ENCODE results near the gene SLC25A12. TPM values are rescaled to one million over a fixed set of nuclear protein-coding genes. Genes with fewer than 3 reads are reported as not detected.

The SLC25A12 gene
- total and polyA plus RNA-seq, 2 of the 13 experiments (the other 11 are each of a cell fraction or from before 2014, with no cell fraction given): 8.1 to 15.9 TPM

DNA sequence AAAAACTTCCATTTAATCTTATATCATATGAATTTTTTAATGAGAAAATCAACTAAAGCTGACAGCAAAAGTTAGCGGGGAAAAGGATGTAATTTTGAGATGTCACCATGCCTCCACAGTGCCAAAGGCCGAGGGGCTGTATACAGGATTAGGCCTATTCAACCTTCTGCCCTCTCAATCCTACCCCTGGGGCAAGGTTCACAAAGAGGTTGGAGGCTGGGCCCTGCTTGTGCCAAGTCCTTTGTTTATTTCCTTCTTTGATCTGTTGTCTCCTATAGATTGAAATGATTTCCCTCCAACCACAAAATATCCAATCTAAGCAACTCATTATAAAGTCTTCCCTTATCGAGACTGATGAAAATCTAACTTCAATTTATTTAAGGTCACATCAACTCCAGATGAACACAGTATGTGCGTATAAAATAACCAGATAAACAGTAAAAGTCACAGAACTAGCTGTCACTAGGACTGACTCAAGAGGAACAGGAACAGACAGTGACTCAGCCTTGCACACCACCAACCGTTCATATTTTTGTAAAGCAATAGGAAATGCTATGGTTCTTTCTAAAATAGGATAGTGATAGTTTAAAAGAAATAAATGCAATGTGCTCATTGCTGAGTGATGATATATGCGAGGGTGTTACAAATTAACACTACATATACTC is 95.8 kb downstream of the SLC25A12 start (continued):
- TF ChIP-seq, protein P1, sequence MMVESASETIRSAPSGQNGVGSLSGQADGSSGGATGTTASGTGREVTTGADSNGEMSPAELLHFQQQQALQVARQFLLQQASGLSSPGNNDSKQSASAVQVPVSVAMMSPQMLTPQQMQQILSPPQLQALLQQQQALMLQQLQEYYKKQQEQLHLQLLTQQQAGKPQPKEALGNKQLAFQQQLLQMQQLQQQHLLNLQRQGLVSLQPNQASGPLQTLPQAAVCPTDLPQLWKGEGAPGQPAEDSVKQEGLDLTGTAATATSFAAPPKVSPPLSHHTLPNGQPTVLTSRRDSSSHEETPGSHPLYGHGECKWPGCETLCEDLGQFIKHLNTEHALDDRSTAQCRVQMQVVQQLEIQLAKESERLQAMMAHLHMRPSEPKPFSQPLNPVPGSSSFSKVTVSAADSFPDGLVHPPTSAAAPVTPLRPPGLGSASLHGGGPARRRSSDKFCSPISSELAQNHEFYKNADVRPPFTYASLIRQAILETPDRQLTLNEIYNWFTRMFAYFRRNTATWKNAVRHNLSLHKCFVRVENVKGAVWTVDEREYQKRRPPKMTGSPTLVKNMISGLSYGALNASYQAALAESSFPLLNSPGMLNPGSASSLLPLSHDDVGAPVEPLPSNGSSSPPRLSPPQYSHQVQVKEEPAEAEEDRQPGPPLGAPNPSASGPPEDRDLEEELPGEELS (CRISPR knock-in tag; IDR thresholded peaks at IDR 0.05): peak; percentile 23; the same call in 1 of the 2 replicates
- TF ChIP-seq ZBTB7A (CRISPR knock-in tag; IDR thresholded peaks at IDR 0.05) (no peak), NR2F2 (IDR thresholded peaks at IDR 0.05; ENCODE audit: borderline replicate concordance, low read depth) (peak; percentile 76), HOXA5 (CRISPR knock-in tag; IDR thresholded peaks at IDR 0.05) (no peak), TCF7 (IDR thresholded peaks at IDR 0.05; ENCODE audit: low read depth) (peak; percentile 68; the same call in 1 of the 2 replicates), SOX6 (IDR thresholded peaks at IDR 0.05) (no peak), SOX6 (CRISPR knock-in tag; IDR thresholded peaks at IDR 0.05) (peak; percentile 69), NCOR1 (IDR thresholded peaks at IDR 0.05; ENCODE audit: borderline replicate concordance, low read length) (peak; percentile 82; the same call in 1 of the 2 replicates), MIXL1 (CRISPR knock-in tag; IDR thresholded peaks at IDR 0.05) (no peak), RFXANK (CRISPR knock-in tag; IDR thresholded peaks at IDR 0.05) (no peak), ZNF431 (CRISPR knock-in tag; IDR thresholded peaks at IDR 0.05; ENCODE audit: borderline replicate concordance, low read depth) (no peak), GATAD2A (CRISPR knock-in tag; IDR thresholded peaks at IDR 0.05) (peak; percentile 80), SNAPC4 (CRISPR knock-in tag; IDR thresholded peaks at IDR 0.05) (no peak), ZNF878 (CRISPR knock-in tag; IDR thresholded peaks at IDR 0.05) (peak; percentile 33; the same call in 1 of the 2 replicates)
- TF ChIP-seq, protein P2, sequence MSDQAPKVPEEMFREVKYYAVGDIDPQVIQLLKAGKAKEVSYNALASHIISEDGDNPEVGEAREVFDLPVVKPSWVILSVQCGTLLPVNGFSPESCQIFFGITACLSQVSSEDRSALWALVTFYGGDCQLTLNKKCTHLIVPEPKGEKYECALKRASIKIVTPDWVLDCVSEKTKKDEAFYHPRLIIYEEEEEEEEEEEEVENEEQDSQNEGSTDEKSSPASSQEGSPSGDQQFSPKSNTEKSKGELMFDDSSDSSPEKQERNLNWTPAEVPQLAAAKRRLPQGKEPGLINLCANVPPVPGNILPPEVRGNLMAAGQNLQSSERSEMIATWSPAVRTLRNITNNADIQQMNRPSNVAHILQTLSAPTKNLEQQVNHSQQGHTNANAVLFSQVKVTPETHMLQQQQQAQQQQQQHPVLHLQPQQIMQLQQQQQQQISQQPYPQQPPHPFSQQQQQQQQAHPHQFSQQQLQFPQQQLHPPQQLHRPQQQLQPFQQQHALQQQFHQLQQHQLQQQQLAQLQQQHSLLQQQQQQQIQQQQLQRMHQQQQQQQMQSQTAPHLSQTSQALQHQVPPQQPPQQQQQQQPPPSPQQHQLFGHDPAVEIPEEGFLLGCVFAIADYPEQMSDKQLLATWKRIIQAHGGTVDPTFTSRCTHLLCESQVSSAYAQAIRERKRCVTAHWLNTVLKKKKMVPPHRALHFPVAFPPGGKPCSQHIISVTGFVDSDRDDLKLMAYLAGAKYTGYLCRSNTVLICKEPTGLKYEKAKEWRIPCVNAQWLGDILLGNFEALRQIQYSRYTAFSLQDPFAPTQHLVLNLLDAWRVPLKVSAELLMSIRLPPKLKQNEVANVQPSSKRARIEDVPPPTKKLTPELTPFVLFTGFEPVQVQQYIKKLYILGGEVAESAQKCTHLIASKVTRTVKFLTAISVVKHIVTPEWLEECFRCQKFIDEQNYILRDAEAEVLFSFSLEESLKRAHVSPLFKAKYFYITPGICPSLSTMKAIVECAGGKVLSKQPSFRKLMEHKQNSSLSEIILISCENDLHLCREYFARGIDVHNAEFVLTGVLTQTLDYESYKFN (CRISPR knock-in tag; conservative IDR thresholded peaks at IDR 0.05): peak; percentile 75
- TF ChIP-seq, protein P3, sequence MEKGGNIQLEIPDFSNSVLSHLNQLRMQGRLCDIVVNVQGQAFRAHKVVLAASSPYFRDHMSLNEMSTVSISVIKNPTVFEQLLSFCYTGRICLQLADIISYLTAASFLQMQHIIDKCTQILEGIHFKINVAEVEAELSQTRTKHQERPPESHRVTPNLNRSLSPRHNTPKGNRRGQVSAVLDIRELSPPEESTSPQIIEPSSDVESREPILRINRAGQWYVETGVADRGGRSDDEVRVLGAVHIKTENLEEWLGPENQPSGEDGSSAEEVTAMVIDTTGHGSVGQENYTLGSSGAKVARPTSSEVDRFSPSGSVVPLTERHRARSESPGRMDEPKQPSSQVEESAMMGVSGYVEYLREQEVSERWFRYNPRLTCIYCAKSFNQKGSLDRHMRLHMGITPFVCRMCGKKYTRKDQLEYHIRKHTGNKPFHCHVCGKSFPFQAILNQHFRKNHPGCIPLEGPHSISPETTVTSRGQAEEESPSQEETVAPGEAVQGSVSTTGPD (CRISPR knock-in tag; IDR thresholded peaks at IDR 0.05): no peak
